Measurements from ENCODE around the gene DRC7.
A peak's percentile ranks its signal among the peaks of the same experiment; 100 is the strongest.
"Not testable (repeated sequence)": the region's sequence is repeated elsewhere in the genome, so short reads cannot be mapped to it uniquely, and the experiment has no call there.

Gene DRC7

GRCh38 chr16:57711993-57712392 lies 17.4 kb downstream of the DRC7 start:
- DNase-seq (ENCODE audit: low spot score): no peak

DNA sequence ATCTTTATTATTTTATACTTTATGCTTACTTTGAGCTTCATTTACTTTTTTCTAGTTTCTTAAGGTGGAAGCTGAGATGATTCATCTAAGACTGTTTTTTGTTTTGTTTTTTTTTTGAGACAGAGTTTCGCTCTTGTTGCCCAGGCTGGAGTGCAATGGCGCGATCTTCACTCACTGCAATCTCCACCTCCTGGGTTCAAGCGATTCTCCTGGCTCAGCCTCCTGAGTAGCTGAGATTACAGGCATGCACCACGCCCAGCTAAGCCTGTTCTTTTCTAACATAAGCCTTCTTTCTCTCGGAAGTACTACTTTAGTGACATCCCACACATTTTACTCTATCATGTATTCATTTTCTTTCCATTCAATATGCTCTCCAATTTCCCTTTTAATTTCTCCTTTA lies 18.0 kb downstream of the DRC7 start:
- DNase-seq (ENCODE audit: low spot score): not testable (repeated sequence)

GRCh38 chr16:57713596-57713995 lies 19.0 kb downstream of the DRC7 start:
- no peak for DNase-seq (ENCODE audit: low spot score)

- DNase-seq (ENCODE audit: low spot score): no peak
These were observed 19.4 kb downstream of the DRC7 start for GRCh38 chr16:57714047-57714446.

DNA sequence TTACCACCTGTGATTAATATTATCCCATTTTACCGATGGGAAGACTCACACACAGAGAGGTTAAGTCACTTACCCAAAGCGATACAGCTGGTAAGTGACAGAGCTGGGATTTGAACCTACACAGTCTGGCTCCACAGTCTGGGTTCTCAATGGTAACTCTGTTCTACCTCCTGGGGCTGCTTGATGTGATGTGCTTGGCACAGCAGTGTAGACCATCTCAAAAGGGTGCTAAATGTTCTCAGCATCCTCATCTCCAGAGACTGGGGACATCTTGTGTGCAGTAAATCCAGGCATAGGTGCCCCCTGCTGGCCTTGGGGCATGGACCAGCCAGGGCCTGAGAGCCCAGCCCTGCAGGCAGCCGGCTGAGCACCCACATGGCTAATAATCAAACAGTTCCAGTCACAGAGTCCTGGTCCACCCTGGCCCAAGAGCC lies 25.6 kb downstream of the DRC7 start:
- peak; percentile 74 for DNase-seq (ENCODE audit: low spot score)

DNA sequence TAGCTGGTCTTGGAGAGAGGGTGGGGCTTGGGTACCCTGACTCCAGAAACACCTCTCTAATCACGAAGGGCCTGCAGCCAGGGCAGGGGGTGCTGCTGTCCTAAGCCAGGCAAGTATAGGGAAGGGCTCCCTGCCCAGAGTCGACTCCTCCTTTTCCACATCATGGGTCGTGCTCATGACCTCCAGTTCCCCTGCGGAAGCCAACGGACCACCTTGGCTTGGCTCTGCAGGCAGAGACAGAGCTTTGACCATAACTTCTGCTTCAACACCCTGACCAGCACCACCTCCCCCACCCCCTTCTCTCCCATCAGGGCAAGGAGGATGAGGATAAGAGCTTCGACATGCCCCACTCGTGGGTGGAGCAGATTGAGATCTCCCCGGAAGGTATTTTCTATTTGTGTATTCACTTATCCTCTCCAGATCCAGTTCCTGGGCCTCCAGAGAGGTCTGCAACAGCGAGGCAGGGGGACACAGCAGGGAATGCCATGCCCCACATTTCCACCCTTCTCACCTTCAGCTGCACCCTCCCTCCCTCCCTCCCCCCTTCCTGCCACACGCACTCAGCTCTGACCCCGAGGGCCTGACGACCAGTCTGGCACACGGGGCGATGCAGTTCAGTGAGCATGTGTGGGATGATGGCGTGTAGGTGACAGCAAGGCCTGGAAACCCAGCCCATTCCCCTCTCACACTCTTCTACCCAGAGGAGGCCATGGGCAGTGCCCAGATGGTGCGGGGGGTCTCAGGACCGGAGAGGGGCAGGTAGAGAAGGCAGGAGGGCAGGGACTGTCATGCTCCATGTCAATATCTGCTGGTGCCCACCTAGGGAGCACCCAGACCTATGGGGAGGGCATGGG lies 27.0 kb downstream of the DRC7 start:
- DNase-seq (ENCODE audit: low spot score): no peak

GRCh38 chr16:57722210-57722499 lies 27.5 kb downstream of the DRC7 start:
- DNase-seq (ENCODE audit: low spot score): no peak

- DNase-seq (ENCODE audit: low spot score): no peak
These were observed 28.0 kb downstream of the DRC7 start for GRCh38 chr16:57722651-57723050.

GRCh38 chr16:57723170-57723569 lies 28.6 kb downstream of the DRC7 start:
- DNase-seq (ENCODE audit: low spot score): no peak

- DNase-seq (ENCODE audit: low spot score): no peak
These were observed 29.9 kb downstream of the DRC7 start for GRCh38 chr16:57724531-57724930.

- DNase-seq (ENCODE audit: low spot score): no peak
These were observed 30.5 kb downstream of the DRC7 start for GRCh38 chr16:57725151-57725550.

- no peak for DNase-seq (ENCODE audit: low spot score)
These were observed 30.9 kb downstream of the DRC7 start for GRCh38 chr16:57725554-57725953.

DNA sequence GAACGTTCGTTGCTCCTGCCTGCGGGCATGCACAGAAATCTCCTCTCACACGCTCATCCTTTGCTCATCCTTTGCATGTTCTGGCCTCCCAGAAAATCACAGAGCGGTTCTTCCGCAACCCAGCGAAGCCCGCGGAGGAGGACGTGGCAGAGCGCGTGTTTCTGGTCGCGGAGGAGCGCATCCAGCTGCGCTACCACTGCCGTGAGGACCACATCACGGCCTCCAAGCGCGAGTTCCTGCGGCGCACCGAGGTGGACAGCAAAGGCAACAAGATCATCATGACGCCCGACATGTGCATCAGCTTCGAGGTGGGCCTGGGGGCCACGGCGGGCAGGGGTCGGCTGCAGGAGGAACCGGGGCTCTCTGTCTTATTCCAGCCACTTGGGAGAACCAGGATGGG lies 31.4 kb downstream of the DRC7 start:
- DNase-seq (ENCODE audit: low spot score): no peak

- DNase-seq (ENCODE audit: low spot score): no peak
These were observed 31.9 kb downstream of the DRC7 start for GRCh38 chr16:57726433-57726947.

GRCh38 chr16:57727610-57728009 lies 33.0 kb downstream of the DRC7 start:
- no peak for DNase-seq (ENCODE audit: low spot score)

GRCh38 chr16:57728336-57729181 lies 34.0 kb downstream of the DRC7 start:
- DNase-seq (ENCODE audit: low spot score): no peak

GRCh38 chr16:57729182-57729484 lies 34.5 kb downstream of the DRC7 start:
- no peak for DNase-seq (ENCODE audit: low spot score)

- not testable (repeated sequence) for DNase-seq (ENCODE audit: low spot score)
These were observed 35.2 kb downstream of the DRC7 start for GRCh38 chr16:57729852-57730251.

GRCh38 chr16:57730771-57731730 lies 36.4 kb downstream of the DRC7 start:
- no peak for DNase-seq (ENCODE audit: low spot score)

DNA sequence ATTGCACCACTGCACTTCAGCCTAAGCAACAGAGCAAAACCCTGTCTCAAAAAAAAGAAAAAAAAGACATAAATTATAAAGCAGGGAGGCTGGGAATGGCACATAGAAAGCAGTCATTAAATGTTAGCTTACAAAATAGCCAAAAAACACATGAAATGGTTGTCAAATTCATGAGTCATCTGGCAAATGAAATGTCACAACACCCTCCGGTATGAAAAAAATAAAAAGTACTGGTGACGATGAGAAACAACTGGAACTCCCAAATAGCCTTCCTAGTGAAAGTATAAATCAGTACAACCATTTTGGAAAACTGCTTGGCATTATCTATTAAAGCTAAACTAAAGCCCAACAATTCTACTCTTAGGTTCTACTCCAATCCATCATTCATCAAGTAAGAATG lies 37.4 kb downstream of the DRC7 start:
- peak; percentile 54 for DNase-seq (ENCODE audit: low spot score)

GRCh38 chr16:57732714-57733113 lies 38.1 kb downstream of the DRC7 start:
- no peak for DNase-seq (ENCODE audit: low spot score)

DNA sequence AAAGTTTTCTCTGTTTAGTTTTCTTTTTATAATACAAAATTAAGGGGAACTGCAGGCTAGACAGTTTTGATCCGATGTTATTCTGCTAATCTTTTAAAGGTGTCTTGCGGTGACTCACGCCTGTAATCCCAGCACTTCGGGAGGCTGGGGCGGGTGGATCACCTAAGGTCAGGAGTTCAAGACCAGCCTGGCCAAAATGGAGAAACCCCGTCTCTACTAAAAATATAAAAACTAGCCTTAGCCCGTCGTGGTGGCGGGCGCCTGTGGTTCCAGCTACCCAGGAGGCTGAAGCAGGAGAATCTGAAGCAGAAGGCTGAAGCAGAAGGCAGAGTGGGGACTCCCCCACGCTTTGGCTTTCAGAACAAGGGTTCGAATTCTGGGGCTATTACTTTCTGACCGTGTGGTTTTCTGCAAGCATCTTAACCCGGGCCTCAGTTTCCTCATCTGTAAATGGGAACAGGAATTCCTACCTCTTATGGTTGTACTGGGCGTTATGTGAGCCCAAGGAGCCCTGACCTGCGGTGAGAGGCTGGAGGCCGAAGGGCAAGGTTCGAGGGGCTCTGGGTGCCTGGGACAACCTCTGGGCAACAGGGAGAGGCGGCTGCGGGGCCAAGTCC lies 39.8 kb downstream of the DRC7 start:
- no peak for DNase-seq (ENCODE audit: low spot score)
